Stimulated activated CD4-positive, alpha-beta T cell treated with anti-CD3 and anti-CD28 coated beads, TNF-alpha, amount 100 ng/mL, for 1 hour (primary cell): ENCODE data around the gene BSDC1.
"Not testable (repeated sequence)": the region's sequence is repeated elsewhere in the genome, so short reads cannot be mapped to it uniquely, and the experiment has no call there.

ENCODE experiments used
- DNase-seq, 3 donors: peaks; one replicate each; pipeline ENCODE4 v3.0.0-alpha.2; 2020; ENCODE audit warnings: low read depth in 3 of 3, low spot score in 1 of 3

The BSDC1 gene

GRCh38 chr1:32361308-32361673 is 33.0 kb downstream of the BSDC1 start:
- DNase-seq: no peak

DNA sequence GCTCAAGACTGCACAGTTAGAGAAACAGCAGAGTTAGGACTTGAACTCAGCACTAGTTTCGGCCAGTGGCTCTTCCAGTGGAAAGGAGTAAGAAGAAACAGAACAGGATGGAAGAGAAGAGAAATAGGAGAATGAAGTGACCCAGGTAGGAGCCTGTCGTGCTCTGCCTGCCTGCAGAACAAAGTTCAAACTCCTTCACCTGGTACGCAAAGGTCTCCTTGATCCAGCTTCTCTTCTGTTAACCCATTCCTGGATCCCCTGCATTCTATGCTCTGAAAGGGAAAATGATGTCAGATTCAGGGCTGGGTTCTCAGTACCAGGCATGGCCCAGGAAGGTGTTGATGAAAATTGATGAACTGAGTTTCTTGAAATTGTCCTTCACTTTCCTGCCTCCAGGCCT is 35.8 kb downstream of the BSDC1 start:
- DNase-seq: no peak

DNA sequence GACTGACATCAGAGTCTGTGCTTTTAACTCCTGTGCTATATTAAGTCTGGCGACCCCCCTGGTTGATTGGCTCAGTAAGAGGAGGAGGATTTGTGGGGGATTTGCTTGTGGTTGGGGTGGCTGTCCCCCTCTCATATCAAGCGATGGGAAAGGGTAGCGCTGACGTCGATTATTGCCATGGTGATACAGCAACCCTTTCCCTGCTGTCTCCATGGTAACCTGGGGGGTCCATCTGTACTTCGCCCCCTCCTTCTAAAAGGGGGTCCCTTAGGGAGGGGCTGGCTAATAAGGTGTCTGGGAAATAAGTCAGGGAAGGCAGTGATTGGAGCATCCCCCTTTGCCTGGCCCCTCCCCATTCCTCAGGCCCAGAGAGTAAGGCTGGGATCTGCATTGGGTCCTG is 36.6 kb downstream of the BSDC1 start:
- no peak for DNase-seq

GRCh38 chr1:32356478-32356877 is 37.8 kb downstream of the BSDC1 start:
- DNase-seq: no peak

DNA sequence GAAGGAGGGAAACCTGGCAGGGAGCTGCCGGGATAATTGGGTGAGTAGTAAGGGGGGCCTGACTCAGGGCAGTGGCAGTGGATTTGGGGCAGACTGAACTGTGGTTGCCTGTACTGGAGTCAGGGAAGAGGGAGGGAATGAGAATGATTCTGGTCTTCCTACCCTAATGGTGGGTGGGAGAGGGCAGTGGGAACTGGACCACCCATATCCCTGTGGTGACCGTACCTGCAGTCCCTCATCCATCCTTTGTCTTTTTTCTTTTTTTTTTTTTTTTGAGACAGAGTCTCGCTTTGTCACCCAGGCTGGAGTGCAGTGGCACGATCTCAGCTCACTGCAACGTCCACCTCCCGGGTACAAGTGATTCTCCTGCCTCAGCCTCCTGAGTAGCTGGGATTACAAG is 38.5 kb downstream of the BSDC1 start:
- not testable (repeated sequence) for DNase-seq

GRCh38 chr1:32353886-32354570 is 40.2 kb downstream of the BSDC1 start:
- DNase-seq: no peak

DNA sequence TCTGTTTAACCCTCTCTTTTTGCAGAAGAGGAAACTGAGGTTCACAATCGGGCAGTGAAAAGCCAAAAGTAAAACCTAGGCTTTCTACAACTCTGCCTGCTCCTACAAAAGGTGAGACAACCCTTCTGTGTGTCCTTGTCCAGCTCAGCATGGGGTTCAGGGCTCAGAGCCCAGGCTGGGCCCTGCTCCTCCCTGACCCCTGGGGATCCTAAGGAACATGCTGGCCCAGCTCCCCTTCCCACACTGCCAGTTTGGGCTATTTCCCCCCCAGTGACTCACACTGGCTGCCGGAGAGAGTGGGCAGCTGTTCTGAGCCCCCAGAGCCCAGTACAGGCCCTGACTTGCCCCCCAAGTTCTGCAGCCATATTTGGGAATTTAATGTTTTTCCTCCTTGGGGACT is 40.8 kb downstream of the BSDC1 start:
- DNase-seq: no peak

- DNase-seq: no peak
Measured at GRCh38 chr1:32352831-32353383, 41.3 kb downstream of the BSDC1 start.

DNA sequence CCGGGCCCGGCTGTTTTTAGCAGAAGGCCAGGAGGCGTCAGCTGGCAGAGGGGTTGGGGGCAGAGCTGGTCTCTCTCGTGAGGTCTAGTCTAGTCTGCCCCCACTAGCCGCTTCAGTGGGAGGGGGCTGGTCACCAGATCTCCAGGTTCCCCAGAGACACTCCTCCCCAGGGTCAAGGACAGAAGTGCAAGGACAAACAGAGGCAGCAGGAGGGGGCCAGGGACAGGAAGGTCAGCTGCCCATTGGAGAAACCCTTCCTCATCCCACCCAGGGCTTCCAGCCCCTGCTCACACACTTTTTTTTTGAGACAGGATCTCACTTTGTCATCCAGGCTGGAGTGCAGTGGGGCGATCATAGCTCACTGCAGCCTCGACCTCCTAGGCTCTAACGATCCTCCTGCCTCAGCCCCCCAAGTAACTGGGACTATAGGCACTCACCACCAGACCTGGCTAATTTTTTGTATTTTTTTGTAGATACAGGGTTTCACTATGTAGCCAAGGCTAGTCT is 41.9 kb downstream of the BSDC1 start:
- DNase-seq: no peak

DNA sequence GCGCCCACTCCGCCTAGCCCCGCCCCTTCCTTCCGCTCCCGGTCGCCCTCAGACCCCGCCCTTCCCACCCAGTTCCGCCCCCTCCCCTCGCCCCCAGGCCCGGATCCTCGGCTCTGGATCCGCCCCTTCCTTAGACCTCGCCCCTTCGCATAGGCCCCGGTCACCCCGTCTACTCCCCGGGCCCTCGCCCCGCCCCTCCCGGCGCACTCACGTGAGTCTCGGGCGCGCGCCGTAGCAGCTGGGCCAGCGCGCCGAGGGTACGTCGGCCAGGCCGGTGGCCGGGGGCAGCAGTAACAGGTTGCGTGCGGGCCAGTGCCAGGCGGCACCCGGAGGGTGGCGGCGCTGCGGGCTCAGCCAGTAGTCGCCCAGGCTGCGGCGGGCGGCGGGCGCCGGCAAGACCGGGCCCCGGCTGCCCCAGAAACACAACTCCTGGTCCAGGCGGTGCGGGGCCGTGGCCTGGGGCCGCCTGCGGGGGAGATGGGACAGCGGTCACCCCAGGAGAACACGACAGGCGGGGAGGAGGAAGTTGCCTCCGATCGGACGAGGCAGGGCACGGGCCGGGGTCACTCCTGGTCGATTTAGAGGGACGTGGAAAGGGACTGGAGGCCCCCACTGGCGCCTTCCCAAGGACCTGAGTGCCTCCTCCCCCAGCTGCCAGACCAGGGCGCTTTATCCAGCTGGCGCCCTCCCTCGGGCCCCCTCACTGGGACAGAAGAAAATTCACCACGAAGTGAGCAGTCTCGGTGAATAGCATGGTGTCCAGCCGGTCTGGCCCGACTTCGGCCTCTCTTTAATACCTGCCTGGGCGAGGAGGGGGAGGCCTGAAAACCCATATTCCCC is 42.6 kb downstream of the BSDC1 start:
- DNase-seq: peak; percentile 81 to 89 (median 86)

DNA sequence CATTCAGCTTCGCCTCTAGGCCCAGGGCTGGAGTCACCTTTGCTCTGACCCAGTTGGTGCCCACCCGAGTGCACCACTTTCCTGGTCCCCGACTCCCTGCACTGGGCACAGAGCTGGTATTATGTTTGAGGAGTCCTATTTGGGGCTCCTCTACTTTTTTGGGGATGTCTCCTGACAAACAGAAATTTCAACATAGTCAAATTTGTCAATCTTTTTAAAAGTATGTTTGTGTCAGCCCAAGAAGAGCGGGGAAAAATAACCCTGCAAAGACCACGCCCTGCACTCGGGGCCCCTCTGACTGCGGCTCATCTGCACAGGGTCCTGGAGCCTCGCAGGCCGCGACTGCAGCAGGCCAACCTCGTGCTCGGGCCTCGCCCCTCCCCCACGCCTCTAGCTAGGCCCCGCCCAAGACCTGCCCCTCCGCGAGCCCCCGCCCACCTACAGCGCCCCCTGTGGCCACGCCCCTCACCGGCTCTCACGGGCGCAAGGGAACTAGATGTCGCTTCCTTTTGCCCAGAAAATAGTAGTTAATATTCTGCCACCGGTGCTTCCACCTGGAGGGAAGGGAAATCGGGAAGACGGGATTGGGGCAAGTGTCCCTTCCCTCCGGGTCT is 43.3 kb downstream of the BSDC1 start:
- peak in 2 of 3 donors; percentile 44 to 75 for DNase-seq

GRCh38 chr1:32349211-32349708 is 45.0 kb downstream of the BSDC1 start:
- DNase-seq: no peak

DNA sequence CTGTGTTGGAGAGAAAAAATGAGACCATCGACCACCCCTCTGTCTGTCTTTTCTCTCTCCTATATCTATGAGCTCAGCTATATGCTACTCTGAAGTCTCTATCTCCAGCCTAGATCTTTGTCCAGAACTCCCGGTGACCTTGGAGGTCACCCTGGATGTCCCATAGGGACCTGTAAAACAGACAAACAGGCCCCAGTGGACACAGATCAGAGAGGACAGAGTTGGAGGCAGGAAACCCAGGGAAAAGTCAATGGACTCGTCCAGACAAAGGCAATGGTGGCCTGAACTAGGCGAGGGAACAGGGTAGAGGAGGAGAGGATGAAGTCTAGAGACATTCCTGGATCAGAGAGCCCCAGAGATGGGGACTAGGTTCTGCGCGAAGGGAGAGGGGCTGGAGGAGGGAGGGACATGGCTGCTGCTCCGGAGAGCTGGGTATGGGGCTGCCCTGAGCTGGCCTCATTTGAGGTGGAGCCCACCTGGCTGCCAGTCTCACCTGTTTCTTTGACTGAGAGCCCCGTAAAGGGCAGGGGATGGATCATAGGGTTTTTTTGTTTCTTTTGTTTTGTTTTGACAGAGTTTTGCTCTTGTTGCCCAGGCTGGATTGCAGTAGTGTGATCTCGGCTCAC is 47.6 kb downstream of the BSDC1 start:
- no peak for DNase-seq

DNA sequence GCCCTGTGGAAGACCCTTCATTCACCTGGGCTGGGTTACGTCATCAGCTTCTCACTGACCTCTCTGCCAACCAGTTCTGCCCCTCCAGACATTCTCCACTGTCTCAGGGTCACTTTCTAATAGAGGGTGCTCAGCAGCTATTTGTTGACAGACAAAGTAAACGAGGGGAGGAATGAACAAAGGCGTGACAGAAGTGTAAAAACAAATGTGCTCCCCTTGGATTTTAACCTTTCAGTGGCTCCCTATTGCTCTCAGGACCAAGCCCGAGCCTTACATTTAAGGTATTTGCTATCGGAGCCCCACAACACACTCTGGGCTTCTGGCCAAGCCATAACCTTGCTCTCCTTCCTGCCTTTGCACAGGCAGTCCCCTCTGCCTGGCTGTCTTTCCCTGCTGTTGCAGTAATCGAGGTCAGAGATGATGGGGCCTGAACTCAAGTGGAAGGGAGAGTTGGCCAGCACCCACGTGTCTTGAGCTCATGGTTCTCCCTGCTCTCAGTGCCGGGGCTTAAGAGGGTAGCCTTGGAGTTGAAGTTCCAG is 48.9 kb downstream of the BSDC1 start:
- DNase-seq: no peak

GRCh38 chr1:32342704-32343103 is 51.5 kb downstream of the BSDC1 start:
- no peak for DNase-seq

- no peak for DNase-seq
Measured at GRCh38 chr1:32341971-32342370, 52.3 kb downstream of the BSDC1 start.

GRCh38 chr1:32341186-32341757 is 53.0 kb downstream of the BSDC1 start:
- DNase-seq: no peak

GRCh38 chr1:32339363-32339978 is 54.8 kb downstream of the BSDC1 start:
- DNase-seq: no peak

GRCh38 chr1:32338637-32339145 is 55.5 kb downstream of the BSDC1 start:
- no peak for DNase-seq
